OCI-LY1 (cell line): Measurements from ENCODE around the gene GRK5.

ENCODE experiments used
- CTCF ChIP-seq: fragments of 200-600 bp; sonication (generic), shearing (Covaris generic); IDR thresholded peaks from 2 replicates; pipeline ENCODE4 v1.5.1; 2017; ENCODE audit warnings: mild to moderate bottlenecking, antibody characterized with exemption, low read length, moderate library complexity, mixed read lengths
- EZH2 ChIP-seq: fragments of 200-600 bp; sonication (generic), shearing (Covaris generic); IDR thresholded peaks from 2 replicates; pipeline ENCODE4 v1.8.0; 2017; ENCODE audit warnings: borderline replicate concordance, mixed run types, mild to moderate bottlenecking, antibody characterized with exemption, low read length, moderate library complexity, mixed read lengths

DNA sequence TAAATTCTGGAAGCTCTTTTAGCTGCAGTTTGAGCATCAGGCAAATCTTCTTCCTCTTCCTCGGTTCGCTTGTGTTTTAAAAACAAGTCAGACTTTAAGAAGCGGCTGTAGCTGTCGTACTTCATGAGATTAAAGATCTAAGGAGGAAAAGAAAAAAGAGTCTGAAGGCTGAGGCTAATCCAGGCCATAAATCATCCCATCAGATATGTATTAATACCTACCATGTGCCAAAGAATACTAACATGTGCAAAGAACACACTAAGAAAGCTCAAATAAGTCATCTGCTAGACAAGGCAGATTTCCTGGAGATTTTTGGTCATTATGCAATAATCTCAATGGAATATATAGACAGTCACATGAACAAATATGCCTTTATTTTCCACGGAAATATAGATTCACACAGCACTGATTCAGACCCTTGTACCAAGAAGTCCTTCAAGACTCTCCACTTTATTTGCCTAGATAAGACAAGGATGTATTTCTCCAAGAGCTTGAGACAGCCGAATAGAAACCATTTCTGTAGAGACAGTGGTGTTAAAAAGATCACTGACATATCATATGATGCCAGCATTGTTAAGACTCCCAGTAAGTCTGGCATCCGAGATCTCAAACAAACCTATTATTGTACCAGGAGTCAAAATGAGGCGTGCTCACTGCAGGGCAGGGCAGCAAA, 292.9 kb downstream of the GRK5 start:
- TF ChIP-seq CTCF (no peak), EZH2 (no peak)
